Neuronal stem cell (in vitro differentiated cells): Measurements from ENCODE around the gene MYH6.

Experiments
- DNase-seq: peaks from one replicate; pipeline ENCODE4 v3.0.0-alpha.2; 2013; ENCODE audit warnings: low spot score
- H2AFZ ChIP-seq: one replicate; pipeline ENCODE4 v1.6.1; 2013; ENCODE audit warnings: mild to moderate bottlenecking, low read length, inconsistent platforms
- H2AK5ac ChIP-seq: 2 replicates; pipeline ENCODE4 v1.6.1; 2013; ENCODE audit warnings: low read depth, mild to moderate bottlenecking, inconsistent platforms, low read length, moderate library complexity, mixed read lengths
- H2BK120ac ChIP-seq: 2 replicates; pipeline ENCODE4 v1.6.1; 2013; ENCODE audit warnings: low read depth, mild to moderate bottlenecking, inconsistent platforms, low read length, moderate library complexity, mixed read lengths
- H2BK12ac ChIP-seq: one replicate; pipeline ENCODE4 v1.6.1; 2013; ENCODE audit warnings: low read length, inconsistent platforms
- H2BK15ac ChIP-seq: 2 replicates; pipeline ENCODE4 v1.6.1; 2013; ENCODE audit warnings: mild to moderate bottlenecking, low read length, inconsistent platforms, mixed read lengths
- H2BK5ac ChIP-seq: one replicate; pipeline ENCODE4 v1.6.1; 2013; ENCODE audit warnings: inconsistent platforms, mild to moderate bottlenecking, low read length, moderate library complexity
- H3K14ac ChIP-seq: one replicate; pipeline ENCODE4 v1.6.1; 2013; ENCODE audit warnings: low read length, inconsistent platforms
- H3K18ac ChIP-seq: 2 replicates; pipeline ENCODE4 v1.6.1; 2013; ENCODE audit warnings: low read length, inconsistent platforms
- H3K23ac ChIP-seq: 2 replicates; pipeline ENCODE4 v1.6.1; 2013; ENCODE audit warnings: low read depth, mild to moderate bottlenecking, mixed read lengths, low read length, inconsistent platforms; ENCODE audit not compliant: poor library complexity
- H3K27ac ChIP-seq: replicated peaks from 3 replicates; pipeline ENCODE4 v1.5.1; 2013; ENCODE audit warnings: low read length, inconsistent platforms
- H3K27me3 ChIP-seq, 3 experiments: 2 replicates each; pipeline ENCODE4 v1.6.1; 2013; ENCODE audit warnings: low read length in 3 of 3, mild to moderate bottlenecking in 2 of 3, inconsistent platforms in 1 of 3, low read depth in 1 of 3, mixed read lengths in 1 of 3, moderate library complexity in 1 of 3; ENCODE audit not compliant: control insufficient read depth in 3 of 3, insufficient read depth in 3 of 3
- H3K36me3 ChIP-seq, 2 donors: replicated peaks in 1 of 2; 2 replicates each; pipeline ENCODE4 v1.6.1; 2013; ENCODE audit warnings: low read length in 2 of 2; ENCODE audit not compliant: control insufficient read depth in 2 of 2, insufficient read depth in 2 of 2
- H3K4ac ChIP-seq: 2 replicates; pipeline ENCODE4 v1.6.1; 2013; ENCODE audit warnings: inconsistent platforms, mild to moderate bottlenecking, low read length, moderate library complexity
- H3K4me1 ChIP-seq, 2 donors: 1 replicate in 1 of 2; 2 replicates in 1 of 2; pipeline ENCODE4 v1.6.1; 2013; ENCODE audit warnings: low read length in 2 of 2, low read depth in 1 of 2; ENCODE audit not compliant: control insufficient read depth in 2 of 2, insufficient read depth in 1 of 2
- H3K4me2 ChIP-seq: one replicate; pipeline ENCODE4 v1.6.1; 2013; ENCODE audit warnings: mild to moderate bottlenecking, low read length, inconsistent platforms; ENCODE audit not compliant: insufficient read depth, poor library complexity, severe bottlenecking
- H3K4me3 ChIP-seq, 2 donors: 2 replicates each; pipeline ENCODE4 v1.5.1; 2013; ENCODE audit warnings: low read length in 2 of 2, mild to moderate bottlenecking in 2 of 2, inconsistent platforms in 1 of 2, moderate library complexity in 1 of 2
- H3K79me1 ChIP-seq: one replicate; pipeline ENCODE4 v1.6.1; 2013; ENCODE audit warnings: low read depth, mild to moderate bottlenecking, inconsistent platforms, low read length, moderate library complexity
- H3K9ac ChIP-seq: one replicate; pipeline ENCODE4 v1.6.1; 2013; ENCODE audit warnings: mild to moderate bottlenecking, low read depth, low read length, inconsistent platforms; ENCODE audit not compliant: poor library complexity
- H3K9me3 ChIP-seq, 2 donors: replicated peaks in 1 of 2; 2 replicates each; pipeline versions ENCODE3 to v1.6.1; 2013; ENCODE audit warnings: low read length in 2 of 2, mild to moderate bottlenecking in 2 of 2, inconsistent platforms in 1 of 2, low read depth in 1 of 2, mixed read lengths in 1 of 2, moderate library complexity in 1 of 2; ENCODE audit not compliant: control insufficient read depth in 2 of 2, insufficient read depth in 1 of 2
- H4K8ac ChIP-seq: one replicate; pipeline ENCODE4 v1.6.1; 2013; ENCODE audit warnings: low read depth, mild to moderate bottlenecking, inconsistent platforms, low read length, moderate library complexity
- H4K91ac ChIP-seq: one replicate; pipeline ENCODE4 v1.6.1; 2013; ENCODE audit warnings: low read length, low read depth, mild to moderate bottlenecking, inconsistent platforms; ENCODE audit not compliant: poor library complexity
- WGBS, 2 donors: extraction: QIAGEN DNeasy Blood & Tissue Kit; methylation state at CpG; one replicate each; pipeline ENCODE4 v1.1.7; 2013; ENCODE audit warnings: missing lambda C conversion rate in 2 of 2, mixed read lengths in 1 of 2; ENCODE audit not compliant: insufficient read length in 2 of 2, insufficient replicate concordance in 1 of 2; ENCODE audit errors: extremely low coverage in 2 of 2; 5-methylcytosine and 5-hydroxymethylcytosine counted together

The MYH6 gene

GRCh38 chr14:23409475-23409874 is 1.4 kb upstream of the MYH6 start:
- Histone ChIP-seq H2AK5ac (peak overlapping the region; percentile 57), H2BK12ac (no peak overlapping the region), H3K14ac (no peak overlapping the region), H4K91ac (no peak overlapping the region), H3K18ac (peak overlapping the region; percentile 15), H2AFZ (no peak overlapping the region), H2BK120ac (no peak overlapping the region), H3K79me1 (peaks cover 1% of the 10 kb centered on the region), H3K27ac (no peak overlapping the region), H3K36me3 (no peaks in the 10 kb centered on the region), H2BK5ac (peak overlapping the region; percentile 43), H3K9ac (no peak overlapping the region), H3K23ac (no peak overlapping the region), H3K27me3 (peaks cover 0 to 63% (median 0%) of the 10 kb centered on the region in 3 experiments), H3K4me1 (peaks cover 5% of the 10 kb centered on the region in 2 donors), H4K8ac (no peak overlapping the region), H3K4me3 (no peak overlapping the region), H3K4ac (no peak overlapping the region), H2BK15ac (no peak overlapping the region), H3K4me2 (no peak overlapping the region), H3K9me3 (no peaks in the 10 kb centered on the region)
- WGBS, 2 donors, result no CpG with 5 or more reads among the region's 2 CpGs
- DNase-seq, result no peak

GRCh38 chr14:23408307-23408630 is 196 bp upstream of the MYH6 start:
- Histone ChIP-seq H4K91ac (no peak overlapping the region), H3K4ac (no peak overlapping the region), H2AK5ac (peak overlapping the region; percentile 28), H3K18ac (peak overlapping the region; percentile 40), H3K4me2 (no peak overlapping the region), H3K9ac (peak overlapping the region; percentile 45), H3K36me3 (no peaks in the 10 kb centered on the region), H2BK5ac (no peak overlapping the region), H3K27me3 (peaks cover 0 to 70% (median 0%) of the 10 kb centered on the region in 3 experiments), H3K79me1 (peaks cover 2% of the 10 kb centered on the region), H2BK15ac (no peak overlapping the region), H2BK120ac (no peak overlapping the region), H2BK12ac (no peak overlapping the region), H3K23ac (no peak overlapping the region), H2AFZ (no peak overlapping the region), H4K8ac (no peak overlapping the region), H3K27ac (no peak overlapping the region), H3K9me3 (no peaks in the 10 kb centered on the region), H3K4me1 (peaks cover 5% of the 10 kb centered on the region in 2 donors), H3K4me3 (no peak overlapping the region), H3K14ac (no peak overlapping the region)
- WGBS, 2 donors, result no CpG with 5 or more reads among the region's 5 CpGs
- no peak for DNase-seq

DNA sequence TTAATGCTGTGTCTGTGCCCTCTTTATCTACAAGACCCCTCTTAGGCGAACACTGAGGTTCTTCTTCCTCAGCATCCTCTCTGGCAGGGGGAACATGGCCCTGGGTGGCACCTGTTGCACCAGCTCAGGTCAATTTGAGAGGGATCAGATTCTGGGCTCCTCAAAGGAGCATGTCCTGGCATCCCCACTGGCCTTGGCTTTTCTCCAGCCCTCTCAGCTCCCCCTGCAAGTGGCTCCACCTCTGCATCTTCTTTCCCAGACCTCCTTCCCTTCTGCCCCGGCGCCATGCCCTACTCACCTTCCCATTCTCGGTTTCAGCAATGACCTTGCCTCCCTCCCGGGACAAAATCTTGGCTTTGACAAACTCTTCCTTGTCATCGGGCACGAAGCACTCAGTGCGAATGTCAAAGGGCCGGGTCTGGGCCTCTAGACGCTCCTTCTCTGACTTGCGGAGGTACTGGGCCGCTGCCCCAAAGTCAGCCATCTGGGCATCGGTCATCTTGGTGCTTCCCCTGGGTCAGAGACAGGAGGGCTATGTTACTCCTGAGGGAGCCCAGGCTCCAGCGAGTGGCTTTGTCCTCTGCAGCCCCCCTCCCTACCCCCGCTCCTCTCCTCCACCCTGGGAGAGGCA is 1.2 kb downstream of the MYH6 start:
- Histone ChIP-seq H3K4me2 (no peak overlapping the region), H3K9me3 (no peaks in the 10 kb centered on the region), H3K9ac (no peak overlapping the region), H3K27me3 (peaks cover 0 to 76% (median 0%) of the 10 kb centered on the region in 3 experiments), H4K91ac (no peak overlapping the region), H2BK12ac (no peak overlapping the region), H4K8ac (no peak overlapping the region), H2BK120ac (no peak overlapping the region), H3K4me3 (no peak overlapping the region), H3K4me1 (peaks cover 5% of the 10 kb centered on the region in 2 donors), H3K36me3 (no peaks in the 10 kb centered on the region), H3K14ac (no peak overlapping the region), H3K27ac (no peak overlapping the region), H3K4ac (no peak overlapping the region), H3K23ac (no peak overlapping the region), H2BK5ac (no peak overlapping the region), H3K79me1 (peaks cover 2% of the 10 kb centered on the region), H2AK5ac (peak overlapping the region; percentile 31), H3K18ac (no peak overlapping the region), H2BK15ac (no peak overlapping the region), H2AFZ (no peak overlapping the region)
- no peak for DNase-seq
- WGBS, 2 donors, result no CpG with 5 or more reads among the region's 15 CpGs

DNA sequence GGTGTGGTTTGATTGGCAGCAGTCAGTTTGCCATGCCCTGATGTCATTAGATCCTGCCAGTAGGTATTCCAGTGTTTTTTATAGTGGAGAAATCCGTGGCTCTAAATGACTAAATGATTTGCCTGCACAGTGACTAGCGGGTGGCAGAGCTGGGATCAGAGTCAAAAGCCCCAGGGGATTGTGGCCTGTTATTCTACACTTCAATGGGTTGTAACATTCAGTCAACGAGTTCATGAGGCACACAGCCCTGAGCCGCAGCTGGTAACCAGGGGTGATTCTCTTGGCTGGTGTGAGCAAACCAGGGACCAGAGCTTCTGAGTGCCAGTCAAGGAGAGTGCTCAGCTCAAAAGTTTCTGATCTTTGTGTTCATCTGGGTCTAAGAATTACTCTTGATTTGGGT is 1.8 kb downstream of the MYH6 start:
- Histone ChIP-seq H3K4me1 (peaks cover under 1 to 5% of the 10 kb centered on the region in 2 donors), H2BK15ac (no peak overlapping the region), H3K4me3 (no peak overlapping the region), H3K79me1 (peaks cover 2% of the 10 kb centered on the region), H3K4me2 (no peak overlapping the region), H2AK5ac (peak overlapping the region; percentile 74), H3K27me3 (peaks cover 0 to 72% (median 0%) of the 10 kb centered on the region in 3 experiments), H4K8ac (no peak overlapping the region), H2AFZ (no peak overlapping the region), H3K18ac (peak overlapping the region; percentile 11), H4K91ac (no peak overlapping the region), H2BK5ac (no peak overlapping the region), H2BK120ac (no peak overlapping the region), H2BK12ac (no peak overlapping the region), H3K27ac (no peak overlapping the region), H3K4ac (no peak overlapping the region), H3K14ac (no peak overlapping the region), H3K9me3 (no peaks in the 10 kb centered on the region), H3K9ac (no peak overlapping the region), H3K36me3 (no peaks in the 10 kb centered on the region), H3K23ac (no peak overlapping the region)
- no peak for DNase-seq
- no CpG with 5 or more reads among the region's 4 CpGs for WGBS, 2 donors
